Activated naive CD4-positive, alpha-beta T cell treated with Interleukin-2 at 50 U/mL for 16 hours (primary cell): ENCODE results near the gene RASL10B.

Experiments used
- DNase-seq: peaks from one replicate; pipeline ENCODE4 v3.0.0-alpha.2; 2020

The RASL10B gene

GRCh38 chr17:35766489-35766877 is 35.0 kb downstream of the RASL10B start:
- no peak for DNase-seq

- peak; percentile 21 for DNase-seq
These were observed 35.6 kb downstream of the RASL10B start for GRCh38 chr17:35766903-35767510.

- no peak for DNase-seq
These were observed 37.4 kb downstream of the RASL10B start for GRCh38 chr17:35768797-35769196.

GRCh38 chr17:35769895-35770486 is 38.6 kb downstream of the RASL10B start:
- no peak for DNase-seq

GRCh38 chr17:35773129-35773528 is 41.7 kb downstream of the RASL10B start:
- DNase-seq, result no peak

- DNase-seq, result no peak
These were observed 42.4 kb downstream of the RASL10B start for GRCh38 chr17:35773679-35774425.

GRCh38 chr17:35774499-35774898 is 43.1 kb downstream of the RASL10B start:
- no peak for DNase-seq

GRCh38 chr17:35775039-35775438 is 43.6 kb downstream of the RASL10B start:
- no peak for DNase-seq

- no peak for DNase-seq
These were observed 44.1 kb downstream of the RASL10B start for GRCh38 chr17:35775583-35775982.

- DNase-seq, result no peak
These were observed 47.3 kb downstream of the RASL10B start for GRCh38 chr17:35778641-35779196.

GRCh38 chr17:35780950-35781349 is 49.5 kb downstream of the RASL10B start:
- no peak for DNase-seq

GRCh38 chr17:35784895-35785294 is 53.5 kb downstream of the RASL10B start:
- DNase-seq, result no peak

- no peak for DNase-seq
These were observed 55.5 kb downstream of the RASL10B start for GRCh38 chr17:35786941-35787432.

- DNase-seq, result no peak
These were observed 57.3 kb downstream of the RASL10B start for GRCh38 chr17:35788477-35789368.

GRCh38 chr17:35790841-35791240 is 59.4 kb downstream of the RASL10B start:
- no peak for DNase-seq

GRCh38 chr17:35791681-35792350 is 60.4 kb downstream of the RASL10B start:
- DNase-seq, result no peak
